Measurements from ENCODE around the gene PLXNA4. TPM values are rescaled to one million over a fixed set of nuclear protein-coding genes. Genes with fewer than 3 reads are reported as not detected.

The PLXNA4 gene
- total and polyA plus RNA-seq, 2 donors from 2014 or later, result 0.17 to 3.5 TPM

- Histone ChIP-seq H3K36me3 (ENCODE audit: control insufficient read depth in 2 of 3, insufficient read depth in 3 of 3, low read length in 3 of 3) (no peaks in the 10 kb centered on the region), H3K27ac (ENCODE audit: low read depth in 2 of 2, low read length in 2 of 2) (no peak overlapping the region), H3K4me3 (ENCODE audit: low read length in 3 of 3) (no peak overlapping the region), H3K27me3 (ENCODE audit: control insufficient read depth, insufficient read depth, low read length) (no peaks in the 10 kb centered on the region), H3K9me3 (ENCODE audit: control insufficient read depth in 2 of 3, insufficient read depth in 1 of 3, low read length in 3 of 3) (no peaks in the 10 kb centered on the region), H3K4me1 (ENCODE audit: control insufficient read depth in 2 of 3, insufficient read depth in 2 of 3, low read depth in 1 of 3, low read length in 3 of 3) (peaks cover 0 to under 1% (median 0%) of the 10 kb centered on the region in 3 donors), H3K9ac (ENCODE audit: low read length in 3 of 3) (no peak overlapping the region)
- DNase-seq (no peak), FAIRE-seq (no peak)
- TF ChIP-seq, protein P1, sequence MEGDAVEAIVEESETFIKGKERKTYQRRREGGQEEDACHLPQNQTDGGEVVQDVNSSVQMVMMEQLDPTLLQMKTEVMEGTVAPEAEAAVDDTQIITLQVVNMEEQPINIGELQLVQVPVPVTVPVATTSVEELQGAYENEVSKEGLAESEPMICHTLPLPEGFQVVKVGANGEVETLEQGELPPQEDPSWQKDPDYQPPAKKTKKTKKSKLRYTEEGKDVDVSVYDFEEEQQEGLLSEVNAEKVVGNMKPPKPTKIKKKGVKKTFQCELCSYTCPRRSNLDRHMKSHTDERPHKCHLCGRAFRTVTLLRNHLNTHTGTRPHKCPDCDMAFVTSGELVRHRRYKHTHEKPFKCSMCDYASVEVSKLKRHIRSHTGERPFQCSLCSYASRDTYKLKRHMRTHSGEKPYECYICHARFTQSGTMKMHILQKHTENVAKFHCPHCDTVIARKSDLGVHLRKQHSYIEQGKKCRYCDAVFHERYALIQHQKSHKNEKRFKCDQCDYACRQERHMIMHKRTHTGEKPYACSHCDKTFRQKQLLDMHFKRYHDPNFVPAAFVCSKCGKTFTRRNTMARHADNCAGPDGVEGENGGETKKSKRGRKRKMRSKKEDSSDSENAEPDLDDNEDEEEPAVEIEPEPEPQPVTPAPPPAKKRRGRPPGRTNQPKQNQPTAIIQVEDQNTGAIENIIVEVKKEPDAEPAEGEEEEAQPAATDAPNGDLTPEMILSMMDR (IDR thresholded peaks at IDR 0.05; ENCODE audit: borderline replicate concordance, extremely low read depth, insufficient read depth), result no peak
- intact Hi-C loops (cut with DNase I), result no loop called here
Observed at GRCh38 chr7:132414857-132415256, 161.4 kb downstream of the PLXNA4 start.

GRCh38 chr7:132412435-132412834 lies 163.8 kb downstream of the PLXNA4 start:
- intact Hi-C loops (cut with DNase I), result no loop called here
- H3K9me3 ChIP-seq (ENCODE audit: control insufficient read depth in 2 of 3, insufficient read depth in 1 of 3, low read length in 3 of 3), result no peaks in the 10 kb centered on the region
- DNase-seq, result no peak
- no peak overlapping the region for H3K4me3 ChIP-seq (ENCODE audit: low read length in 3 of 3)
- H3K27ac ChIP-seq (ENCODE audit: low read depth in 2 of 2, low read length in 2 of 2), result no peak overlapping the region
- H3K9ac ChIP-seq (ENCODE audit: low read length in 3 of 3), result no peak overlapping the region
- FAIRE-seq, result no peak
- no peaks in the 10 kb centered on the region for H3K4me1 ChIP-seq (ENCODE audit: control insufficient read depth in 2 of 3, insufficient read depth in 2 of 3, low read depth in 1 of 3, low read length in 3 of 3)
- TF ChIP-seq, protein P1 (IDR thresholded peaks at IDR 0.05; ENCODE audit: borderline replicate concordance, extremely low read depth, insufficient read depth), result no peak
- H3K27me3 ChIP-seq (ENCODE audit: control insufficient read depth, insufficient read depth, low read length), result no peaks in the 10 kb centered on the region
- H3K36me3 ChIP-seq (ENCODE audit: control insufficient read depth in 2 of 3, insufficient read depth in 3 of 3, low read length in 3 of 3), result no peaks in the 10 kb centered on the region

GRCh38 chr7:132410861-132411541 lies 165.3 kb downstream of the PLXNA4 start:
- DNase-seq (peak in 1 of 5 donors; percentile 42), FAIRE-seq (no peak)

More at GRCh38 chr7:132410861-132411541, 165.3 kb downstream of the PLXNA4 start:
- Histone ChIP-seq H3K36me3 (ENCODE audit: control insufficient read depth in 2 of 3, insufficient read depth in 3 of 3, low read length in 3 of 3) (no peaks in the 10 kb centered on the region), H3K4me1 (ENCODE audit: control insufficient read depth in 2 of 3, insufficient read depth in 2 of 3, low read depth in 1 of 3, low read length in 3 of 3) (no peaks in the 10 kb centered on the region), H3K27ac (ENCODE audit: low read depth in 2 of 2, low read length in 2 of 2) (no peak overlapping the region), H3K9ac (ENCODE audit: low read length in 3 of 3) (no peak overlapping the region), H3K27me3 (ENCODE audit: control insufficient read depth, insufficient read depth, low read length) (no peaks in the 10 kb centered on the region), H3K4me3 (ENCODE audit: low read length in 3 of 3) (no peak overlapping the region), H3K9me3 (ENCODE audit: control insufficient read depth in 2 of 3, insufficient read depth in 1 of 3, low read length in 3 of 3) (no peaks in the 10 kb centered on the region)
- intact Hi-C loops (cut with DNase I), result no loop called here
- TF ChIP-seq, protein P1 (IDR thresholded peaks at IDR 0.05; ENCODE audit: borderline replicate concordance, extremely low read depth, insufficient read depth), result no peak
